Endometrial microvascular endothelial cells (primary cell): ENCODE measurements around the gene ARHGAP26. TPM values are rescaled to one million over a fixed set of nuclear protein-coding genes. Genes with fewer than 3 reads are reported as not detected.

Experiments
- in situ Hi-C: cut with HindIII; loops from 2 replicates; pipeline ENCODE4 v1.10.0; 2017; ENCODE audit warnings: low sequenced_read_pairs, low pct_unique_long_range_greater_than_20kb; ENCODE audit errors: inconsistent ontology term
- total RNA-seq: library from RNA; depleted of rRNA; stranded (reverse); fragments of >200 nt; gene quantifications from one replicate; pipeline ENCODE4 v1.2.3, GENCODE V29; 2015; ENCODE audit errors: inconsistent ontology term

The ARHGAP26 gene
- total RNA-seq, 1 donor from 2014 or later, result 20.4 TPM

DNA sequence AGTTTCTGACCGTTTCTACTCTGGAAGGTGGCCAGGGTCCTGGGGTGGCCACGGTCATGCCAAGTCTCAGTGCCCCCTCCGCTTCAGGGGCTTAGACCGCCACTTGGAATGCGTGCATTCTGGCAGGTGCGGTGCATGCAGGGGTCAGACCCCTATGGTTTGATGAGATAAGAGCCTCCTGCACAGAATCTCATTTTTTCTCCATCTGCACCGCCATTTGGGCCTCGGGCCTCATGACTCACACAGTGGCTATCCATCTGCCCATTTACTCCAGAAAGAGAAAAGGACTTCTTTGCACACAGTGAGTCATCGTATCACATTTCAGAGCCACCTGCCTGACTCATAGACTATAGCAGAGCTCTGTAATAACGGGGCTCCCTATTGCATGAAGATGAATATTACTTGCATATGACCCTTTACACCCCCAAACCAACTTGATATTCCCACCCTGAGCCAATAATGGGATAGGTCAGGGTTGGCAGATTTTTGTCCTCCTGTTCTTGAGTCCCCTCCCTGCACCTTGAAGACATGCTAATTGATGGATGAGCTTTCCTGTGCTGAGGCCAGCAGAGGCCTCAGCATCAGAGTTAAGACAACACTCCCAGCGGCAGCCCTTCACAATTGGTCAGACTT, 475.9 kb downstream of the ARHGAP26 start:
- in situ Hi-C loops, result no loop called here

DNA sequence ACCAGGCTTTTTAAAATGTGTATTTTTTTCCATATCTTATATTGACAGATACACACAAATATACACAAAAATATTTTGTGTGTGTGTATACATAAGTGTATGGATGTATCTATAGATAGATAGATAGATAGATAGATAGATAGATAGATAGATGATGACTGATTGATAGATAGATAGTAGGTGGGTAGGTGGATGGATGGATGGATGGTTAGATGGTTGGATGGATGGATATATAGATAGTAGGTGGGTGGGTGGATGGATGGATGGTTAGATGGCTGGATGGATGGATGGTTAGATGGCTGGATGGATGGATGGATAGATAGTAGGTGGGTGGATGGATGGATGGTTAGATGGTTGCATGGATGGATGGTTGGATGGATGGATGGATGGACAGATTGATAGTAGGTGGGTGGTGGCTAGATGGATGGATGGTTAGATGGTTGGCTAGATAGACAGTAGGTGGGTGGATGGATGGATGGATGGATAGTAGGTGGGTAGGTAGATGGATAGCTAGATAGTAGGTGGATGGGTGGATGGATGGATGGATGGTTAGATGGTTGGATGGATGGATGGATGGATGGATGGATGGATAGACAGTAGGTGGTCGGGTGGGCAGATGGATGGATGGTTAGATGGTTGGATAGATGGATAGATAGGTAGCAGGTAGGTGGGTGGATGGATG, 477.1 kb downstream of the ARHGAP26 start:
- in situ Hi-C loops, result no loop called here

DNA sequence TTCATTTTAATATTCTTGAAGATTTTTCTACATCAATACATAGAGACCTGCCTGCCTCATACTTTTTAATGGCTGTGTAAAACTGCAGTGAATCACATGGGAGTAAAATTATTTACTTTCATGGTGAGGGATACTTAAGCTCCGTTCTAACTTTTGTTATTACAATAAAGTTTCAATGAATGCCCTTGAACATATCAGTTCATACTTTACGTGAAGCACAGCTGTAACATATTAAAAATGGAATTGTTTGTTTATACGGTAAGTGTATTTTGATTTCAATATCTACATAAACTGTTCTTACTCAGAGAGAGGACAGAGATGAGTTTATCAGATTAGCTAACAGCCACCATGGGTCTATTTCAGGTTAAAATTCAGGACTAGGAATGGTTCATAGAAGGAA, 478.2 kb downstream of the ARHGAP26 start:
- in situ Hi-C loops, result no loop called here

DNA sequence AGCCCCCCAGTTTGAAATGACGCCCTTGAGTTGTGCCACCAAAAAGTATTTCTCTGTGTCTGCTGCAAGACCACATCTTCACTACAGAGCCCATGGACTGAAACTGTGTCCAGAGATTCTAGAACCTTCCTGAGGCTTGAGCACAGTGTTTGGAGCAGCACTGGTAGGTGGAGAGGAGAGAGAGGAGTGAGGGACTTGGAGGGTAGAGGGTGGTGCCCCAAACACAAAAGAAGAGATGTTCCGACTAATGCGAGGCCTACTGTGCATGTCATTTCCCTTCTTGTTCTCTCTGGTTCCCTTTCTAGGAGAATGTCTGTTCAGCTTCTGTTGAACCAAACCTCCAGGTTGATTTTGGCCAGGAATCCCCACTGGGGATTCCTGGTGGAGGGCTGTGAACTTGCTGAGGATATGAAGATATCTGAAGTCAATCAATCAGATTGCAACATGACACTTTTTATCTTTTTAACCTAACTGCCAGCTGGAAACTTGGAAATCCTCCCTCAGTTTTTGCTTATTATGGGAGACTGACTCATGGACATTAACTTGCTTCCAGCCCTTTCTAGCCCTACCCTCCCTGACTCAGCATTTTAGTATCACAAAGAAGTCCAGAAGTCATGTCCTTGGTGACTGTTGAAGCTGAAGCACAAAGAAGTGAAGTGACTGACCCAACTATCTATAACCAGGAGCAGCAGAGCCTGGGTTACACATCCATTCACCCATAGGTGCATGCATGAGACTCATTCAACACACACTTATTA, 478.8 kb downstream of the ARHGAP26 start:
- in situ Hi-C loops, result no loop called here

DNA sequence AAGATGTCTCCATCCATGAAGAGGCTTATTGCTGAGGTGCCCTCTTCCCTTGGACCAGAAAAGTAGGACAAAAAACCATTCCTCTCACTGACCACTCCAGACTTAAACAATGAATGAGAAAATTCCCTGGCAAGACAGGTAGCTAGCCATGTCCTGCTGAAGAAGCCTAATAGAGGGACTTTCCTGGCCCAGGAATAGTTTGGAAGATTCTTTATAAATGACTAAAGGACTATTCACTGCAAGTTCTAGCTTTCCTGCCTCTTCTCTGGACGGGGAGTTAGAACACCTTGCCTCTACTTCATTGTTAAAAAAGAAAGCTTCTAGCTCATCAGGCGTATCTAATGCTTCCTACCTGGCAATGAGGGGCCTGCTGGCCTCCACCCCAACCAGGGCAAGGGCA, 479.7 kb downstream of the ARHGAP26 start:
- in situ Hi-C loops, result no loop called here

DNA sequence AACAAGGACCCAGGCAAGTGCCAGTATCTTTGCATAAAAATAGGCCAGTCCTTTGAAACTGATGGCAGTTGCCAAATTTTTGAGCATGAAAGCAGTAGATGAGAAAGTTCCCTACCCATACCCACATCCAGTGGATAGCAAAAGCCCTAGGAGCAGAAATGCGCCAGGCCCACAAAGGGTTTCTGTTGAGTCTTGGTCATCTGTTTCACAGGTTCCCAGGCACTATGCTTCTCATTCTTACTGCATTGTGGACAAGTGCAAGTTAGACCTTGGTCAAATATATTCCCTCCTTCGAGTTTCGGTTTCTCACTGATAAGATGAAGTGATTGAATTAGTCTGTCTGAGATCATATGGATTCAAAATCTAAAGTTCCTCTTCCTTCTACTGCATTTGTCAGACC, 481.0 kb downstream of the ARHGAP26 start:
- in situ Hi-C loops, result no loop called here

DNA sequence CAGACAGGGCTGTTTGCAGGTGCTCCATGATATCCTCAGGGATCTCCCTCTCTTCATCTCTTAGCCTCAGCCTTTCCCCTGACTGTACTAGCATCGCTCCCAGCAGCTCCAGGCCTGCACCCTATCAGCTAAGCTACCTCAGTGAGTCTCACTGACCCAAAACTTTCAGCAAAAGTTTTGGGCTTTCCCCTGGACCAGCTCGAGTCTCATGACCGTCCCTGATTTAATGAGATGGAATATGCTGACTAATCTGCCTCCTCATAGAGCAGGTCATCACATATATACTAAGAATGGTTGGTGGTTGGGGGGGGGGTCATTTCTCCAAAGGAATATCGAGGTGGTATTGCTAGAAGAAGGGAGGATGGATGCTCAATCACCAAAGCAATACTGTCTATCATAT, 481.8 kb downstream of the ARHGAP26 start:
- in situ Hi-C loops, result no loop called here

DNA sequence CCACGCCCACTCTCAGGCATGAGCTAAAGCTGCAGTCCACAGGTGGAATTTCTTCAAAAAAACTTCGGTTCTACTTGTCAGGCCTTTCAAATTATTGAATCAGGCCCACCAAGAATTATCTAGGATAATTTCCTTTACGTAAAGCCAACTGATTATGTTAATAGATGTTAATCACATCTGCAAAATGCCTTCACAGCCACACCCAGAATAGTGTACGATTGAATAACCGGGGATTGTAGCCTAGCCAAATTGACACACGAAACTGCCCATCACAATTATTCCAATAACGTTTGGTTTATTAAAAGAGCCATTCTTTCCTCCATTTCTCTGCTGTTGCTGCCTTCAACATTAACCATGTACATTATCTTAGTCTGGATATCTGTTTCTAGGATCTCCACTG, 484.6 kb downstream of the ARHGAP26 start:
- in situ Hi-C loops, result no loop called here

- in situ Hi-C loops, result no loop called here
Observed at GRCh38 chr5:143258559-143259253, 488.5 kb downstream of the ARHGAP26 start.

DNA sequence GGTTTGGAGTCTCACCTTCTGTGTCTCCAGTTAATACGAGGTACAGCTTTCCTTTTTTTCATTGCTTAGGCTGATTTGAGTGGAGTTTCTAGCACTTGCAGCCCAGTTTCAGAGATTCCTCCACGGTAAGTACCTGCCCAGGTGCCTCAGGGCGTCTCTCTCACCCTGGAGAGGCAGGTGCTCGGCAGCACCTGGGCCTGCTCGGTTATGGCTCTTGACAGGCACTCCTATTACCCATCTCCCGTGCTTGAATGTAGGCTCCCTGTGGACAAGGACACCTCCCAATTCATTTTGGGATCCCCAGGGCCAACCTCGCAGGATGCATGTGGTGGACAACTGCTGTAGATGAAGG, 489.1 kb downstream of the ARHGAP26 start:
- in situ Hi-C loops, result no loop called here

DNA sequence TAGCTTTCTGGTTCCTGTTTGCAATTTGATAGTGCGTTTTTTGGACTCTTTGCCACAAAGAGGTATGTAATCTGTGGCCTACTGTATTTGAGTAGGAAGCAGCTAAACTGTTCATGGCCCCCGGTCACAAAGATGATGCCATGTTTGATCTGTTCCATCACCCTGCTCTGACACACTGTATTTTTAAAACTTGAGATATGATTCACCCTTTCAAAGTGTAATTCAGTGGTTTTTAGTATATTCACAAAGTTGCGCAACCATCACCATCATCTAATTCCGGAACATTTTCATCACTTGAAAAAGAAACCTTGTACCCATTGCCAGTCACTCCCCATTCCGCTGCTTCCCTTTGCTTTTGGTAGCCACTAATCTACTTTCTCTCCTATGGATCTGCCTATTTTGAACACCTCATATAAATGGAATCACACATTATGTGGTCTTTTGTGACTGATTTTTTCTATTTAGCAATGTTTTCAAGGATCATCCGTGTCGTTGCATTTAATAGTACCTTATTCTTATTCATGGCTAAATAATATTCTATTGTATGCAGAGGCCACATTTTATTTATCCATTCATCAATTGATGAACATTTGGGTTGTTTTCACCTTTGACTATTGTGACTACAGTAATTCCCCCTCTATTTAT, 491.7 kb downstream of the ARHGAP26 start:
- in situ Hi-C loops, result no loop called here

DNA sequence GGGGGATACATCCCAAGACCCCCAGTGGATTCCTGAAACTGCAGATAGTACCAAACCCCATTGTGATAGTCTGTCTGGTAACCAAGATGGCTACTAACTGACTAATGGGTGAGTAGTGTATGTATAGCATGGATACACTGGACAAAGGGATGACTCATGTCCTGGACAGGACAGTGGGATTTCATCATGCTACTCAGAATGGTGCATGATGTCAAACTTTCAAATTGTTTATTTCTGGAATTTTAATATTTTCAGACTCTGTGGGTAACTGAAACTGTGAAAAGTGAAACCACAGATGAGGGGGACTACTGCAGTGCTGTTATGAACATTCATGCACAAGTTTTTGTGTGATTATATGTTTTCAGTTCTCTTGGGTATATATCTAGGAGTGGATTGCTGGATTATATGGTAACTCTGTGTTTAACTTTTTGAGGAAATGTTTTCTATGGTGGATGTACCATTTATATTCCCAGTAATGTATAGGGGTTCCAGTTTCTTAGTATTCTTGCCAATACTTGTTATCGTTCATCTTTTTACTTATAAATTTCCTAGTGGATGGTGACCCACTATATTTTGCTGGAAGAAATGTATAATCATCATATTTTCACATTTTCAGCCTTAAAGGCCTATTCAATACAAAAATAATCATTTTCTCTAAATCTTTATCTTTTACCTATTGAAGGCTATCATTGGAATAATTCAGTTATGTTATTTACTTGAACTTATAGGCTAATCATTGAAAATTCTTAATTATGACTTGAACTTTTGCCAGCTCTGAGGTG, 492.4 kb downstream of the ARHGAP26 start:
- in situ Hi-C loops, result no loop called here

GRCh38 chr5:143263272-143263810, 493.2 kb downstream of the ARHGAP26 start:
- in situ Hi-C loops, result no loop called here

DNA sequence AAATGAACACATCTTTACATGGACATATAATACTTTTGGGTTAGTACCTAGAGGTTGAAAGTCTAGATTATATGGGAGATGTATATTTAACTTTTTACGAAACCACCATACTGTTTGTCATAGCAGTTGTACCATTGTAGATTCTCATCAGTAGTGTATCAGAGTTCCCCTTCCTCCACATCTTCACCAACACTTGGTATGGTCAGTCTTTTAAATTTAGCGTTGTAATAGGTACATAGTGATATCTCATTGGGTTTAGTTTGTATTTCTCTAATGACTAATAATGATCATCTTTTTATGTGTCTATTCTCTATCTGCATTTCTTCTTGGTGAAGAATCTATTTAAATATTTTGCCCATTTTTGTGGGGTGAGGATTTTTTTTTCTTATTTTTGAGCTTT, 495.8 kb downstream of the ARHGAP26 start:
- in situ Hi-C loops, result no loop called here

GRCh38 chr5:143267186-143267585, 497.0 kb downstream of the ARHGAP26 start:
- in situ Hi-C loops, result no loop called here

DNA sequence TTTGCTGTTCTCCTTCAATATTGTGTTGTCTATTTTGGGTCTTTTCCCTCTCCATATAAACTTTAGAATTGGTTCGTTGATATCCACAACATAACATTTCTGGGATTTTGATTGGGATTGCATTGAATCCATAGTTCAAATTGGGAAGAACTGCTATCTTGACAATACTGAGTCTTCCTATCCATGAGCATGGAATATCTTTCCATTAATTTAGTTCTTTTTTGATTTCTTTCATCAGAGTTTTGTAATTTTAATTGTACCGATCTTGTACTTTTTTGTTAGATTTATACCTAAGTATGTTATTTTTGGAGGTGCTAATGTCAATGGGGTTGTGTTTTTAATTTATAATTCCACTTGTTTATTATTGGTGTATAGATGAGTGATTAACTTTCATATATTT, 498.2 kb downstream of the ARHGAP26 start:
- in situ Hi-C loops, result no loop called here

DNA sequence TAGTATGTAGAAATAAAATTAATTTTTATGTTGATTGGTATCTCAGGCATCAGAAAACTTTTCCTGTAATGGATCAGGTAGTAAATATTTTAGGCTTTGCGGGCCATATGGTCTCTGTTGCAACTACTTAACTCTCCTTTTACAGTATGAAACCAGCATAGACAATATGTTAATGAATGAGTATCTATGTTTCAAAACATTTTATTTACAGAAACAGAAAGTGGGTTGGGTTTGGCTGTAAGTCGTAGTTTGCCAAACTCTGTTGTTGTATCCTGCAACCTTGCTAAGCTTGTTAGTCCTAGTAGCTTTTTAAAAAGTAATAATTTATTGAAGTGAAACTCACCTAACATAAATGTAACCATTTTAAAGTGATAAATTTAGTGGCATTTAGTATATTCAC, 501.3 kb downstream of the ARHGAP26 start:
- in situ Hi-C loops, result no loop called here

- in situ Hi-C loops, result no loop called here
Observed at GRCh38 chr5:143274952-143275351, 504.8 kb downstream of the ARHGAP26 start.
